Ovary (tissue), 9 donors: ENCODE measurements around the gene DST. TPM values are rescaled to one million over a fixed set of nuclear protein-coding genes. Genes with fewer than 3 reads are reported as not detected.
"Not testable (repeated sequence)": the region's sequence is repeated elsewhere in the genome, so short reads cannot be mapped to it uniquely, and the experiment has no call there.

ENCODE experiments used
- DNase-seq, 5 donors: peaks; one replicate each; pipeline ENCODE4 v3.0.0-alpha.2; 2019 to 2020
- H3K27ac ChIP-seq, 2 donors: fragments of 200-600 bp; one replicate each; pipeline versions ENCODE4 v1.5.1 to v1.8.0; 2019 to 2022
- H3K27me3 ChIP-seq: fragments of 200-600 bp; one replicate; pipeline ENCODE4 v1.8.0; 2022
- H3K36me3 ChIP-seq: fragments of 200-600 bp; sonication (generic); one replicate; pipeline ENCODE4 v1.5.1; 2019
- H3K4me1 ChIP-seq: one replicate; pipeline ENCODE4 v1.8.1; 2013; ENCODE audit warnings: mild to moderate bottlenecking, moderate library complexity; ENCODE audit not compliant: insufficient read depth
- H3K4me3 ChIP-seq: fragments of 200-600 bp; sonication (generic); one replicate; pipeline ENCODE4 v1.5.1; 2017
- H3K9me3 ChIP-seq, 2 donors: fragments of 200-600 bp in 1 of 2; sonication (generic) in 1 of 2; one replicate each; pipeline versions ENCODE4 v1.5.1 to v1.8.1; 2013 to 2019; ENCODE audit warnings: mild to moderate bottlenecking in 1 of 2, moderate library complexity in 1 of 2
- EP300 ChIP-seq: sonication (generic); formaldehyde crosslinking; IDR thresholded peaks from one replicate; pipeline ENCODE4 v1.6.1; 2017; ENCODE audit warnings: antibody characterized with exemption
- POLR2A ChIP-seq: fragments of 450-650 bp; IDR thresholded peaks from one replicate; pipeline ENCODE4 v1.6.1; 2017; ENCODE audit warnings: antibody characterized with exemption, mild to moderate bottlenecking, moderate library complexity
- WGBS, 3 donors: extraction: QIAGEN DNeasy Blood & Tissue Kit in 1 of 3; methylation state at CpG; one replicate each; pipeline versions ENCODE4 v1.1.5 to v1.1.7; 2013 to 2017; 5-methylcytosine and 5-hydroxymethylcytosine counted together
- intact Hi-C, 4 donors: fragments of 100-400 bp; cut with DNase I; formaldehyde crosslinking; loops; one replicate each; pipeline versions ENCODE4 v1.11.0 to v1.15.1; 2022 to 2023
- polyA plus RNA-seq, 2 donors: library from polyadenylated mRNA; stranded (reverse); fragments of 200-250 nt in 1 of 2; fragments of 350-450 nt in 1 of 2; fragmentation: Illumina TruSeq in 1 of 2; extraction: RNeasy Lipid Tissue Mini Kit (QIAGEN cat#74804) in 1 of 2; gene quantifications; one replicate each; pipeline ENCODE4 v1.2.3, GENCODE V29; 2013 to 2014
- total RNA-seq, 7 donors: library from RNA; depleted of rRNA in 2 of 7; stranded (reverse); fragments of >200 nt in 2 of 7; fragmentation: NEBNext Ultra II Directional in 3 of 7; extraction: Animal tissue kit (Norgen Biotek cat#: 25700) in 3 of 7; gene quantifications; one replicate each; pipeline versions ENCODE4 v1.1.0 to v1.2.4, GENCODE V29; 2016 to 2023
- TF ChIP-seq, protein P1 (sequence below), 3 donors: fragments of 450-650 bp in 2 of 3; fragments of 200-600 bp in 1 of 3; IDR thresholded peaks; one replicate each; pipeline versions ENCODE4 v1.5.1 to v1.8.0; 2016 to 2022; ENCODE audit warnings: antibody characterized with exemption in 3 of 3, mild to moderate bottlenecking in 1 of 3
- donor health status: DM: no; HTN: no; CAD: no; lungs with moderate emphysema.
- donor health status: DM: no; HTN: no; CAD: no.
- donor health status: Bipolar disorder and iron deficiency.
- donor health status: DM: yes; HTN: yes; CAD: no.
- donor health status: DM: no; HTN: no; CAD: no.
- donor health status: DM: yes; HTN: yes; CAD: no.

The DST gene
- total and polyA plus RNA-seq, 9 donors = 124 to 290 (median 174) TPM

DNA sequence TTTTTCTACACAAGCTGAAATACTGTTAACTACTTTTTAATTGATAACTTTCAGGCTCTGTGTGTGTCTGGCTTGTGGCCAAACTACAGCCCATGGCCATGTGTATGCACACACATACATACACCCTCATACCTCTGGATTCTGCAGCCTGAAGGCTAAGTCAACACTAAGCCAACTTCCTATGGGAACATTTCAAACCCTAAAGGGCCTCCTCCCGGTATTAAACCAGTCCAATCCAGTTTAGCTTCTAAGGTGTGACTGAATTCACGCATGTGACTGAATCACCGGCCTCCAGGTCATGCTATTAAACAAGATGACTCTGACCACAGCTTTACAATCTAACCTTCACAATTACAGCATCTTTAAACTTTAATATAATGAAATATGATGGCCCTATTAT, 20.7 kb upstream of the DST start:
- Histone ChIP-seq H3K9me3 (no peaks in the 10 kb centered on the region), H3K4me3 (no peak overlapping the region), H3K27me3 (no peaks in the 10 kb centered on the region), H3K36me3 (no peaks in the 10 kb centered on the region), H3K4me1 (no peaks in the 10 kb centered on the region), H3K27ac (no peak overlapping the region)
- intact Hi-C loops = no loop called here
- TF ChIP-seq POLR2A (no peak), EP300 (no peak)
- TF ChIP-seq, protein P1, sequence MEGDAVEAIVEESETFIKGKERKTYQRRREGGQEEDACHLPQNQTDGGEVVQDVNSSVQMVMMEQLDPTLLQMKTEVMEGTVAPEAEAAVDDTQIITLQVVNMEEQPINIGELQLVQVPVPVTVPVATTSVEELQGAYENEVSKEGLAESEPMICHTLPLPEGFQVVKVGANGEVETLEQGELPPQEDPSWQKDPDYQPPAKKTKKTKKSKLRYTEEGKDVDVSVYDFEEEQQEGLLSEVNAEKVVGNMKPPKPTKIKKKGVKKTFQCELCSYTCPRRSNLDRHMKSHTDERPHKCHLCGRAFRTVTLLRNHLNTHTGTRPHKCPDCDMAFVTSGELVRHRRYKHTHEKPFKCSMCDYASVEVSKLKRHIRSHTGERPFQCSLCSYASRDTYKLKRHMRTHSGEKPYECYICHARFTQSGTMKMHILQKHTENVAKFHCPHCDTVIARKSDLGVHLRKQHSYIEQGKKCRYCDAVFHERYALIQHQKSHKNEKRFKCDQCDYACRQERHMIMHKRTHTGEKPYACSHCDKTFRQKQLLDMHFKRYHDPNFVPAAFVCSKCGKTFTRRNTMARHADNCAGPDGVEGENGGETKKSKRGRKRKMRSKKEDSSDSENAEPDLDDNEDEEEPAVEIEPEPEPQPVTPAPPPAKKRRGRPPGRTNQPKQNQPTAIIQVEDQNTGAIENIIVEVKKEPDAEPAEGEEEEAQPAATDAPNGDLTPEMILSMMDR (IDR thresholded peaks at IDR 0.05) = no peak
- no peak for DNase-seq
- 94 to 96% (median 94%) methylated on average over 3 of the region's 3 CpGs for WGBS, 3 donors

DNA sequence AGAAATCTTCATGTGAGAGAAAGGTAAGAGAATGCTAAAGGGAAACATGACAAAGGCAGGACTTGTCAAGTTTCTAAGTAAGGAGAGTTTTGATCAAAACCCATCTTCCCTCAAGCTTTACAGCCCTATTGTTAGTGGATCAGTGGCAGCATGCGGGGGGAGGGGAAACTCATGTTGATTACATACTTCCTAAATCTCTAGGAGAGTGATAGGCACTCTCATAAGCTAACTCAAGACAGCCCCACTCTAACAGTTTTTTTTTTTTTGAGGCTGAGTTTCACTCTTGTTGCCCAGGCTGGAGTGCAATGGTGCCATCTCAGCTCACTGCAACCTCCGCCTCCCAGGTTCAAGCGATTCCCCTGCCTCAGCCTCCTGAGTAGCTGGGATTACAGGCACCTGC, 18.6 kb upstream of the DST start:
- H3K4me1 ChIP-seq, H3K27ac ChIP-seq, H3K36me3 ChIP-seq, intact Hi-C loops, H3K4me3 ChIP-seq, H3K27me3 ChIP-seq, DNase-seq, H3K9me3 ChIP-seq: not testable (repeated sequence)
- 94 to 95% (median 94%) methylated on average over 3 of the region's 3 CpGs for WGBS, 3 donors

DNA sequence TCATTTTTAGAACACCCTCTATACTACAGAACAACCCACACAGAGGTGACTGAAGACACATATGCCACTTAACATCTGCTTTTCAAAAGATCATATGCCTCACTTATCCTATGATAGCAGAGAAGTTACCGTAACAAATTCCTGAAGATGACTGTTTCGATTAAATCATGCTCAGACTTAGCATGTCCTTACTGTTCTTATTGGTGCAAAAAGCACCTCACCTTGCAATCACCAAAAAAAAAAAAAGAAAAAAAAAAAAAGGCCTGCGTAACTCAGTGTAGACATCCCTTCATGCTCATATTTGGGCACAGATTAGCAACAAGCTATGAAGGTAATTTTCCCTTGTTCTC, 17.7 kb upstream of the DST start:
- TF ChIP-seq POLR2A = no peak
- TF ChIP-seq EP300 = no peak
- TF ChIP-seq, protein P1 (IDR thresholded peaks at IDR 0.05) = no peak
- DNase-seq = no peak
- no peak overlapping the region for H3K27ac ChIP-seq
- peaks cover 4% of the 10 kb centered on the region for H3K4me1 ChIP-seq
- intact Hi-C loops = no loop called here
- WGBS, 3 donors = 89 to 91% (median 90%) methylated on average over 3 of the region's 3 CpGs
- no peak overlapping the region for H3K4me3 ChIP-seq
- H3K9me3 ChIP-seq = no peaks in the 10 kb centered on the region
- no peaks in the 10 kb centered on the region for H3K36me3 ChIP-seq
- no peaks in the 10 kb centered on the region for H3K27me3 ChIP-seq

DNA sequence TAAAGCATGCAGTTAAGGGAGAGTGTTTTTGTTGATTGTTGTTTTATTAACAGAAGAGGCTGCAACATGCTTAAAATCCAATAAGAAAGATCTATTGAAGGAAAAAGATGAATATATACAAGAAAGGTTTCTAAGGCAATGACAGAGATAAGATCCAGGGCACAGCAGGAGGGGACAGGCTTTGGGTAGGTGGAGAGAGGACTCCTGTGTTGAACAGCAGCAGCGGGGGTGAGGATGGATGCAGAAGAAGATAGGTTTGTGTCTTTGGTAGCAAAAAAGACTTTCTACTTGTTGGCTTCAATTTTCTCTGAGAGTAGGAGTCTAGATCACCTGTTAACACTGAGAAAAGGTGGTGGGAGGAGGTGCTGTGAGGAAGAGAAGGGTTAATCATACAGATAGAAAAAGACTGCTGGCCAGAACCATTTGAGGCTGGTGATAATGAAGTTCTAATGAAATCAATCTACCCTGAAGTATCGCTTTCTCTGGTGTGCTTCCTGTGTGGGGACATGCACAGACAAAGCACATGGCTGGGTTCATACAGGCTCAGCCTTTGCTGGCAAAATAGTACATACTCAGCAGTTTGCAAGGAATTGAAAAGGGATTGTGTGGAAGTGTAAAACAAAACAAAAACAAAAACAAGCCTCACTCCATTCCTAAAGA, 17.2 kb upstream of the DST start:
- DNase-seq = no peak
- no peaks in the 10 kb centered on the region for H3K36me3 ChIP-seq
- no peak overlapping the region for H3K27ac ChIP-seq
- WGBS, 3 donors = 80 to 88% (median 87%) methylated on average over 2 of the region's 2 CpGs
- TF ChIP-seq POLR2A (no peak), EP300 (no peak)
- TF ChIP-seq, protein P1 (IDR thresholded peaks at IDR 0.05) = no peak
- no peaks in the 10 kb centered on the region for H3K27me3 ChIP-seq
- H3K4me3 ChIP-seq = no peak overlapping the region
- intact Hi-C loops = no loop called here
- no peaks in the 10 kb centered on the region for H3K9me3 ChIP-seq
- H3K4me1 ChIP-seq = peaks cover 4% of the 10 kb centered on the region

DNA sequence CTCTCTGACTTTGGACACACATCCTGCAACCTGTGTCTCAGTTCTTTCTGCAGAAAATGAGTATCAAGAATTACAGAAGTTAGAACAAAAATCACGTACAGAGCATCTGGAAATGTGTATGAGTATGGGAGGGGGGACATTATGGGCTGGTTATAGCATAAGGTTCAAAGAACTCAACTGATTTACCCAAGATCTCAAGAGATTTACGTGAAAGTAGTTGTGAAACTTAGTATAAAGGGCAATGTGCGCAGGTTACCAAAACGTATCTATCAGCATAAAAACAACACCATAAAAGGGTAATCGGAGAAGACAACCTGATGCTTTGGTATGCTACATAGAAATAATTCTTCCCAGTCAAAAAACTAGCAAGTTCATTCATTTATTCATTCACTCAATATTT, 15.6 kb upstream of the DST start:
- H3K36me3 ChIP-seq = no peaks in the 10 kb centered on the region
- H3K9me3 ChIP-seq = no peaks in the 10 kb centered on the region
- DNase-seq = no peak
- TF ChIP-seq, protein P1 (IDR thresholded peaks at IDR 0.05) = no peak
- TF ChIP-seq POLR2A (no peak), EP300 (no peak)
- peaks cover 6% of the 10 kb centered on the region for H3K4me1 ChIP-seq
- 94 to 96% (median 95%) methylated on average over 5 of the region's 5 CpGs for WGBS, 3 donors
- H3K27ac ChIP-seq = no peak overlapping the region
- intact Hi-C loops = no loop called here
- H3K27me3 ChIP-seq = no peaks in the 10 kb centered on the region
- no peak overlapping the region for H3K4me3 ChIP-seq
